A673 (cell line): Measurements from ENCODE around the gene FRMD4A. TPM values are rescaled to one million over a fixed set of nuclear protein-coding genes. Genes with fewer than 3 reads are reported as not detected.

Experiments used
- BruUV-seq: library from RNA; stranded (reverse); fragments of 400-500 nt; replicated peaks from 2 replicates; lab custom pipeline; 2021; lab: Mats Ljungman, UMichigan
- CTCF ChIA-PET: fragments of 300-600 bp; sonication (Branson Sonifier 250); formaldehyde crosslinking; loops from one replicate; lab custom pipeline; 2022; ENCODE audit warnings: antibody characterized with exemption; lab: Charles Lee
- POLR2A ChIA-PET: fragments of 300-600 bp; sonication (Branson Sonifier 250); formaldehyde crosslinking; loops from one replicate; lab custom pipeline; 2022; ENCODE audit warnings: antibody characterized with exemption; ENCODE audit not compliant: low non-redundant PET; lab: Charles Lee
- DNase-seq: peaks from one replicate; pipeline ENCODE4 v3.0.0-alpha.2; 2015; ENCODE audit warnings: low spot score
- H3K27ac ChIP-seq: fragments of 200-600 bp; sonication (generic); 2 replicates; pipeline ENCODE4 v1.5.1; 2016; ENCODE audit warnings: mixed run types, low read depth, mild to moderate bottlenecking, mixed read lengths, antibody characterized with exemption, low read length; ENCODE audit not compliant: poor library complexity, severe bottlenecking
- H3K27me3 ChIP-seq: fragments of 200-600 bp; sonication (generic); replicated peaks from 2 replicates; pipeline ENCODE4 v1.6.1; 2017; ENCODE audit warnings: mixed run types, low read depth, mild to moderate bottlenecking, mixed read lengths, antibody characterized with exemption, low read length; ENCODE audit not compliant: insufficient read depth, poor library complexity
- H3K36me3 ChIP-seq: fragments of 200-600 bp; sonication (generic); 2 replicates; pipeline ENCODE4 v1.6.1; 2016; ENCODE audit warnings: mixed run types, mild to moderate bottlenecking, mixed read lengths, antibody characterized with exemption, low read length; ENCODE audit not compliant: insufficient read depth, poor library complexity, severe bottlenecking
- H3K4me1 ChIP-seq: fragments of 200-600 bp; sonication (generic); 2 replicates; pipeline ENCODE4 v1.6.1; 2017; ENCODE audit warnings: mixed run types, mild to moderate bottlenecking, mixed read lengths, antibody characterized with exemption, low read length; ENCODE audit not compliant: insufficient read depth, poor library complexity, severe bottlenecking
- H3K4me3 ChIP-seq: fragments of 200-600 bp; sonication (generic); 2 replicates; pipeline ENCODE4 v1.5.1; 2016; ENCODE audit warnings: low read depth, mixed run types, mild to moderate bottlenecking, mixed read lengths, low read length; ENCODE audit not compliant: poor library complexity, severe bottlenecking
- H3K9me3 ChIP-seq: fragments of 200-600 bp; sonication (generic); 2 replicates; pipeline ENCODE4 v1.6.1; 2016; ENCODE audit warnings: mixed run types, low read depth, mild to moderate bottlenecking, mixed read lengths, antibody characterized with exemption, low read length; ENCODE audit not compliant: poor library complexity, severe bottlenecking
- EZH2 ChIP-seq: fragments of 200-600 bp; sonication (generic); IDR thresholded peaks from 2 replicates; pipeline ENCODE4 v1.6.1; 2017; ENCODE audit warnings: borderline replicate concordance, low read depth, mild to moderate bottlenecking, mixed read lengths, antibody characterized with exemption, low read length; ENCODE audit not compliant: poor library complexity, severe bottlenecking
- intact Hi-C: fragments of 100-400 bp; cut with micrococcal nuclease; formaldehyde crosslinking; loops from one replicate; pipeline ENCODE4 v1.10.0; 2022; ENCODE audit not compliant: unreplicated experiment
- total RNA-seq: library from RNA; stranded (reverse); gene quantifications from 2 replicates; pipeline ENCODE4 v1.2.3, GENCODE V29; 2021
- TF ChIP-seq, protein P1 (sequence below): fragments of 300-800, 200-600 bp; sonication (generic); conservative IDR thresholded peaks from 2 replicates; pipeline ENCODE4 v1.5.1; 2017; ENCODE audit warnings: low read depth, mild to moderate bottlenecking, antibody characterized with exemption, low read length, moderate library complexity, mixed read lengths

FRMD4A gene
- total RNA-seq, 1 experiment from 2014 or later: 26.3 TPM

DNA sequence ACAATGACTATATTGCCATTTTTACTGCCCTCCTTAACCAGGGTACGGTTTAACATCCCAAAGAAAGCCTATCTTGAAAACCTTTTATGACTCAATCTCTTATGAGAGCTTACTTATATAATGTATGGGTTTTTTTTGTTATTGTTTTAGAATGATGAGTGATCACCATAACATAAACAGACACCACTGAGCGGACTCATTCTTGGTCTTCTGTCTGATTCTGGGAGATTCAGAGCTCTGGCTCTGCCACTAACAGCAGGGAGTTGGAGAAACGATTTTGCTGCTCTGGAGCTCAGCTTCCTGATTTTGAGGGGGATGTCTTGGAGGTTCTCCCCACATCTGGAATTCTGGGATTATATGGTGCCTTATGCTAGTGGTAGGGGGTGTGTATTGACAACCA, 244.1 kb downstream of the FRMD4A start:
- no peak overlapping the region for H3K4me3 ChIP-seq
- H3K27ac ChIP-seq: no peak overlapping the region
- POLR2A ChIA-PET: interaction anchor here (0.7 kb wide), 1 partner anchor 12 kb away, joined by 3 read pairs; no protein-coding TSS in a partner anchor
- no peaks in the 10 kb centered on the region for H3K4me1 ChIP-seq
- no peaks in the 10 kb centered on the region for H3K36me3 ChIP-seq
- BruUV-seq: no TSS peak
- no peaks in the 10 kb centered on the region for H3K27me3 ChIP-seq
- CTCF ChIA-PET: no interaction called here
- DNase-seq: no peak
- TF ChIP-seq, protein P1, sequence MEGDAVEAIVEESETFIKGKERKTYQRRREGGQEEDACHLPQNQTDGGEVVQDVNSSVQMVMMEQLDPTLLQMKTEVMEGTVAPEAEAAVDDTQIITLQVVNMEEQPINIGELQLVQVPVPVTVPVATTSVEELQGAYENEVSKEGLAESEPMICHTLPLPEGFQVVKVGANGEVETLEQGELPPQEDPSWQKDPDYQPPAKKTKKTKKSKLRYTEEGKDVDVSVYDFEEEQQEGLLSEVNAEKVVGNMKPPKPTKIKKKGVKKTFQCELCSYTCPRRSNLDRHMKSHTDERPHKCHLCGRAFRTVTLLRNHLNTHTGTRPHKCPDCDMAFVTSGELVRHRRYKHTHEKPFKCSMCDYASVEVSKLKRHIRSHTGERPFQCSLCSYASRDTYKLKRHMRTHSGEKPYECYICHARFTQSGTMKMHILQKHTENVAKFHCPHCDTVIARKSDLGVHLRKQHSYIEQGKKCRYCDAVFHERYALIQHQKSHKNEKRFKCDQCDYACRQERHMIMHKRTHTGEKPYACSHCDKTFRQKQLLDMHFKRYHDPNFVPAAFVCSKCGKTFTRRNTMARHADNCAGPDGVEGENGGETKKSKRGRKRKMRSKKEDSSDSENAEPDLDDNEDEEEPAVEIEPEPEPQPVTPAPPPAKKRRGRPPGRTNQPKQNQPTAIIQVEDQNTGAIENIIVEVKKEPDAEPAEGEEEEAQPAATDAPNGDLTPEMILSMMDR: no peak
- TF ChIP-seq EZH2: no peak
- intact Hi-C loops: no loop called here
- H3K9me3 ChIP-seq: no peaks in the 10 kb centered on the region

DNA sequence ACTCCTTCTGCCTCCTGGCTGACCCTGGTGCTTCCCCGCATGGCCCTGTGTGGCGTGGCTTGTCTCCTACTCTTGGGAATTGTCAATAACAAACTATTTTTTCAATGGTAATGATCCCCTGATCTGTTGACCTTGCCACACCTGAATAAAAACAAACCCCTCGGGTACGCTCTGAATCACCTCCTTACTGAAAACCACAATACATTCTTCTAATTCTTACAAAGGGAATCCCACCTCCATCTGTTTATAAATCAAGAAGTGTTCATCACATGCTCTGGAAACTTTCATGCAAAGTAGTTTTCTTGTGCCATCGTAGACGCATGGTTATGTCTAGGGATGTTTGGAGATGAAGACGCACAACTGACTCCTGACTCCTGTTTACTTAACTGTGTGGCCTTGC, 245.8 kb downstream of the FRMD4A start:
- POLR2A ChIA-PET: no interaction called here
- DNase-seq: no peak
- H3K27me3 ChIP-seq: no peaks in the 10 kb centered on the region
- H3K4me3 ChIP-seq: no peak overlapping the region
- H3K9me3 ChIP-seq: no peaks in the 10 kb centered on the region
- no TSS peak for BruUV-seq
- no peaks in the 10 kb centered on the region for H3K36me3 ChIP-seq
- no peak overlapping the region for H3K27ac ChIP-seq
- intact Hi-C loops: no loop called here
- TF ChIP-seq, protein P1: no peak
- TF ChIP-seq EZH2: no peak
- H3K4me1 ChIP-seq: no peaks in the 10 kb centered on the region
- CTCF ChIA-PET: no interaction called here

DNA sequence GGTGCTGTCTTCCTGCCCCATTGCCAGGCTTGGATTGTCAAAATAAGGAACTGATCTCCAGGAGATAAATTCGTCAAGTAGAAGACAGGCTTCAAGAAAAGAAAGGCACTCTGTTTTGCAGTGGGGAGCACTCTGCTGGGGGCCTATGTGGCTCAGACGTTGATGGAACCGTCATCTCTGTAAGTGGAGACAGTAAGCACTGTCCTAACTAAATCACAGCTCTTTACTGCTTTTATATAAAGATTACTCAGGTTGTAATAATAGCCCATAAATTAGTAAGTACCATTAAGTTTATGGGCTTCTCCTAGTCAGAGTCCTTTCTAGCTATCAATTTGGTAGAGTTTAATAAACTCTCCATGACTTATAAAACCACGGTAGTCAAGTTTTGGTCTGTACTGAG, 249.9 kb downstream of the FRMD4A start:
- ChIA-PET POLR2A (no interaction called here), CTCF (no interaction called here)
- Histone ChIP-seq H3K4me3 (no peak overlapping the region), H3K36me3 (no peaks in the 10 kb centered on the region), H3K27me3 (no peaks in the 10 kb centered on the region), H3K27ac (no peak overlapping the region), H3K9me3 (no peaks in the 10 kb centered on the region), H3K4me1 (no peaks in the 10 kb centered on the region)
- no TSS peak for BruUV-seq
- intact Hi-C loops: no loop called here
- DNase-seq: no peak
- no peak for TF ChIP-seq EZH2
- TF ChIP-seq, protein P1: no peak
